ENCODE measurements around the gene ACP1.

- TF ChIP-seq EP300 (IDR thresholded peaks at IDR 0.05; ENCODE audit: borderline replicate concordance in 1 of 2, low read depth in 1 of 2, low read length in 1 of 2): no peak
- no peak for TF ChIP-seq CTCF (IDR thresholded peaks at IDR 0.05)
- no peak for TF ChIP-seq YY1 (IDR thresholded peaks at IDR 0.05; ENCODE audit: low read depth)
- TF ChIP-seq REST (IDR thresholded peaks at IDR 0.05; ENCODE audit: low read depth, low read length): no peak
- TF ChIP-seq GABPA (IDR thresholded peaks at IDR 0.05; ENCODE audit: low read depth): no peak
- no peak for TF ChIP-seq RAD21 (IDR thresholded peaks at IDR 0.05; ENCODE audit: low read length)
- no peak for TF ChIP-seq POLR2AphosphoS5 (IDR thresholded peaks at IDR 0.05; ENCODE audit: low read depth, low read length)
Measured at GRCh38 chr2:269356-270030, 4.7 kb downstream of the ACP1 start.
